Gastrocnemius medialis (tissue), 4 donors: Measurements from ENCODE around the gene SMAD9. TPM values are rescaled to one million over a fixed set of nuclear protein-coding genes. Genes with fewer than 3 reads are reported as not detected.
A peak's percentile ranks its signal among the peaks of the same experiment; 100 is the strongest.

Source experiments
- ATAC-seq, 2 donors: fragments of 150-250 bp; one replicate each; pipeline ENCODE4 v1.9.1; 2016
- DNase-seq, 2 donors: peaks; one replicate each; pipeline ENCODE4 v3.0.0-alpha.2; 2019
- H3K27ac ChIP-seq, 4 donors: fragments of 200-600 bp; sonication (generic); 1 replicate in 1 of 4; 2 replicates in 3 of 4; pipeline ENCODE4 v1.5.1; 2016 to 2018; ENCODE audit warnings: mild to moderate bottlenecking in 2 of 4, moderate library complexity in 1 of 4
- H3K27me3 ChIP-seq, 3 donors: fragments of 200-600 bp; sonication (generic) in 2 of 3; 1 replicate in 1 of 3; 2 replicates in 2 of 3; pipeline versions ENCODE4 v1.5.1 to v1.6.0; 2016 to 2019; ENCODE audit warnings: mild to moderate bottlenecking in 1 of 3, moderate library complexity in 1 of 3
- H3K36me3 ChIP-seq, 2 donors: fragments of 200-600 bp; sonication (generic) in 1 of 2; one replicate each; pipeline ENCODE4 v1.5.1; 2017 to 2018
- H3K4me1 ChIP-seq, 2 donors: fragments of 200-600 bp; sonication (generic) in 1 of 2; one replicate each; pipeline ENCODE4 v1.5.1; 2016 to 2017; ENCODE audit warnings: mild to moderate bottlenecking in 2 of 2
- H3K4me3 ChIP-seq, 4 donors: fragments of 200-600 bp; sonication (generic) in 3 of 4; 1 replicate in 1 of 4; 2 replicates in 3 of 4; pipeline ENCODE4 v1.5.1; 2016 to 2019; ENCODE audit warnings: mild to moderate bottlenecking in 2 of 4
- H3K9me3 ChIP-seq, 3 donors: fragments of 200-600 bp; sonication (generic) in 2 of 3; 1 replicate in 1 of 3; 2 replicates in 2 of 3; pipeline ENCODE4 v1.5.1; 2016 to 2019
- CTCF ChIP-seq, 5 experiments: fragments of 450-650 bp in 3 of 5; fragments of 200-600 bp in 2 of 5; sonication (generic) in 2 of 5; IDR thresholded peaks in 4 of 5; conservative IDR thresholded peaks in 1 of 5; 1 replicate in 4 of 5; 2 replicates in 1 of 5; pipeline ENCODE4 v1.5.1; 2016 to 2019; ENCODE audit warnings: antibody characterized with exemption in 5 of 5, mild to moderate bottlenecking in 3 of 5, moderate library complexity in 3 of 5
- POLR2A ChIP-seq, 2 donors: fragments of 450-650 bp; IDR thresholded peaks; one replicate each; pipeline ENCODE4 v1.6.1; 2017; ENCODE audit warnings: antibody characterized with exemption in 2 of 2, mild to moderate bottlenecking in 2 of 2, moderate library complexity in 2 of 2
- in situ Hi-C, 4 donors: fragments of 200-750 bp; cut with MboI; loops; one replicate each; pipeline versions ENCODE4 v1.15.0 to v1.8.0; 2017; ENCODE audit warnings: low sequenced_read_pairs in 4 of 4
- intact Hi-C: fragments of 100-400 bp; cut with DNase I; formaldehyde crosslinking; loops from one replicate; pipeline ENCODE4 v1.15.1; 2023; ENCODE audit warnings: low total_unique reads
- total RNA-seq, 4 donors: library from RNA; depleted of rRNA; stranded (reverse); fragments of >200 nt; gene quantifications; one replicate each; pipeline versions ENCODE4 v1.1.0 to v1.2.3, GENCODE V29; 2016

SMAD9 gene
- total RNA-seq, 4 donors from 2014 or later, result 2.2 to 14.9 (median 6.5) TPM

- intact Hi-C loops (no loop called here), in situ Hi-C loops (no loop called here)
- H3K36me3 ChIP-seq, result no peaks in the 10 kb centered on the region
- H3K27ac ChIP-seq, result no peak overlapping the region
- DNase-seq, result no peak
- no peak for ATAC-seq
- peaks cover 0 to 3% of the 10 kb centered on the region in 2 donors for H3K4me1 ChIP-seq
- H3K9me3 ChIP-seq, result no peaks in the 10 kb centered on the region
- H3K27me3 ChIP-seq, result no peaks in the 10 kb centered on the region
- no peak overlapping the region for H3K4me3 ChIP-seq
- no peak for TF ChIP-seq CTCF (IDR thresholded peaks at IDR 0.05 in 4 of 5, conservative IDR thresholded peaks at IDR 0.05 in 1 of 5)
Measured at GRCh38 chr13:36862002-36862685, 57.9 kb downstream of the SMAD9 start.

- ATAC-seq (peak; percentile 42 to 75), DNase-seq (peak in 1 of 2 donors; percentile 59)
- Histone ChIP-seq H3K4me1 (peaks cover 0 to 3% of the 10 kb centered on the region in 2 donors), H3K27ac (no peak overlapping the region), H3K9me3 (no peaks in the 10 kb centered on the region), H3K27me3 (no peaks in the 10 kb centered on the region), H3K36me3 (no peaks in the 10 kb centered on the region), H3K4me3 (no peak overlapping the region)
- in situ Hi-C loops (loop anchor here in 3 of 4 donors (5.0 to 10.0 kb wide), 2 partner anchors 123 to 126 kb away; no protein-coding TSS in a partner anchor), intact Hi-C loops (loop anchor here (2.0 to 5.0 kb wide), 3 partner anchors 60 to 143 kb away; partner anchors contain the start of gene EXOSC8)
- no peak for TF ChIP-seq POLR2A (IDR thresholded peaks at IDR 0.05)
- TF ChIP-seq CTCF (IDR thresholded peaks at IDR 0.05 in 4 of 5, conservative IDR thresholded peaks at IDR 0.05 in 1 of 5), result no peak
Measured at GRCh38 chr13:36859259-36859658, 60.8 kb downstream of the SMAD9 start.

GRCh38 chr13:36858290-36858689 is 61.7 kb downstream of the SMAD9 start:
- intact Hi-C loops (loop anchor here (2.0 to 5.0 kb wide), 3 partner anchors 61 to 144 kb away; partner anchors contain the start of gene EXOSC8), in situ Hi-C loops (loop anchor here in 3 of 4 donors (5.0 to 10.0 kb wide), 2 partner anchors 124 to 127 kb away; no protein-coding TSS in a partner anchor)
- Histone ChIP-seq H3K4me3 (no peak overlapping the region), H3K36me3 (no peaks in the 10 kb centered on the region), H3K4me1 (peaks cover 0 to 3% of the 10 kb centered on the region in 2 donors), H3K27me3 (no peaks in the 10 kb centered on the region), H3K27ac (no peak overlapping the region), H3K9me3 (no peaks in the 10 kb centered on the region)
- TF ChIP-seq POLR2A (IDR thresholded peaks at IDR 0.05) (no peak), CTCF (IDR thresholded peaks at IDR 0.05 in 4 of 5, conservative IDR thresholded peaks at IDR 0.05 in 1 of 5) (peak in 4 of 5 experiments; percentile 11 to 41 (median 26))
- DNase-seq (no peak), ATAC-seq (peak; percentile 30 to 77)

- TF ChIP-seq CTCF (IDR thresholded peaks at IDR 0.05 in 4 of 5, conservative IDR thresholded peaks at IDR 0.05 in 1 of 5) (no peak), POLR2A (IDR thresholded peaks at IDR 0.05) (no peak)
- H3K27ac ChIP-seq, result no peak overlapping the region
- intact Hi-C loops (loop anchor here (5.0 kb wide), 1 partner anchor 145 kb away; the partner anchor contains the start of gene EXOSC8), in situ Hi-C loops (loop anchor here in 3 of 4 donors (5.0 to 10.0 kb wide), 2 partner anchors 125 to 128 kb away; no protein-coding TSS in a partner anchor)
- ATAC-seq (no peak), DNase-seq (no peak)
- H3K4me1 ChIP-seq, result peaks cover 0 to under 1% of the 10 kb centered on the region in 2 donors
- H3K36me3 ChIP-seq, result no peaks in the 10 kb centered on the region
- H3K9me3 ChIP-seq, result no peaks in the 10 kb centered on the region
- H3K4me3 ChIP-seq, result no peak overlapping the region
- no peaks in the 10 kb centered on the region for H3K27me3 ChIP-seq
Measured at GRCh38 chr13:36857253-36857652, 62.8 kb downstream of the SMAD9 start.
